ENCODE data around the gene CYSRT1.
"Not testable (repeated sequence)": the region's sequence is repeated elsewhere in the genome, so short reads cannot be mapped to it uniquely, and the experiment has no call there.

The CYSRT1 gene

GRCh38 chr9:137256856-137257255, 31.9 kb downstream of the CYSRT1 start:
- Histone ChIP-seq H3K27me3 (ENCODE audit: control insufficient read depth in 5 of 5, insufficient read depth in 4 of 5, low read length in 5 of 5) (no peaks in the 10 kb centered on the region), H3K36me3 (ENCODE audit: control insufficient read depth in 5 of 5, insufficient read depth in 5 of 5, low read length in 5 of 5) (peaks cover 0 to 19% (median 17%) of the 10 kb centered on the region in 5 donors), H3K9ac (ENCODE audit: low read length in 5 of 5) (peak overlapping the region in 3 of 5 donors; percentile 26 to 94 (median 39)), H3K9me3 (ENCODE audit: control insufficient read depth in 5 of 5, low read length in 5 of 5) (no peaks in the 10 kb centered on the region), H3K27ac (ENCODE audit: low read depth, low read length) (no peak overlapping the region), H3K4me1 (ENCODE audit: control insufficient read depth in 5 of 5, insufficient read depth in 5 of 5, low read length in 5 of 5) (peaks cover 7 to 32% (median 30%) of the 10 kb centered on the region in 5 donors), H3K4me3 (ENCODE audit: low read depth in 1 of 5, low read length in 5 of 5) (peak overlapping the region in 4 of 5 donors; percentile 81 to 95 (median 87))

- H3K9ac ChIP-seq (ENCODE audit: low read length in 5 of 5); H3K4me1 ChIP-seq (ENCODE audit: control insufficient read depth in 5 of 5, insufficient read depth in 5 of 5, low read length in 5 of 5); H3K9me3 ChIP-seq (ENCODE audit: control insufficient read depth in 5 of 5, low read length in 5 of 5); H3K27ac ChIP-seq (ENCODE audit: low read depth, low read length); H3K27me3 ChIP-seq (ENCODE audit: control insufficient read depth in 5 of 5, insufficient read depth in 4 of 5, low read length in 5 of 5); H3K4me3 ChIP-seq (ENCODE audit: low read depth in 1 of 5, low read length in 5 of 5): not testable (repeated sequence)
- H3K36me3 ChIP-seq (ENCODE audit: control insufficient read depth in 5 of 5, insufficient read depth in 5 of 5, low read length in 5 of 5) = peaks cover 0 to 46% (median 43%) of the 10 kb centered on the region in 5 donors
Observed at GRCh38 chr9:137262173-137262908, 37.4 kb downstream of the CYSRT1 start.

GRCh38 chr9:137262909-137263285, 37.9 kb downstream of the CYSRT1 start:
- Histone ChIP-seq H3K36me3 (ENCODE audit: control insufficient read depth in 5 of 5, insufficient read depth in 5 of 5, low read length in 5 of 5) (peaks cover 0 to 51% (median 45%) of the 10 kb centered on the region in 5 donors), H3K27ac (ENCODE audit: low read depth, low read length) (no peak overlapping the region), H3K4me1 (ENCODE audit: control insufficient read depth in 5 of 5, insufficient read depth in 5 of 5, low read length in 5 of 5) (peaks cover 0 to 2% (median 2%) of the 10 kb centered on the region in 5 donors), H3K27me3 (ENCODE audit: control insufficient read depth in 5 of 5, insufficient read depth in 4 of 5, low read length in 5 of 5) (no peaks in the 10 kb centered on the region), H3K9ac (ENCODE audit: low read length in 5 of 5) (no peak overlapping the region), H3K4me3 (ENCODE audit: low read depth in 1 of 5, low read length in 5 of 5) (no peak overlapping the region), H3K9me3 (ENCODE audit: control insufficient read depth in 5 of 5, low read length in 5 of 5) (no peaks in the 10 kb centered on the region)

- no peaks in the 10 kb centered on the region for H3K27me3 ChIP-seq (ENCODE audit: control insufficient read depth in 5 of 5, insufficient read depth in 4 of 5, low read length in 5 of 5)
- H3K9ac ChIP-seq (ENCODE audit: low read length in 5 of 5) = no peak overlapping the region
- peaks cover 0 to 8% (median 4%) of the 10 kb centered on the region in 5 donors for H3K4me1 ChIP-seq (ENCODE audit: control insufficient read depth in 5 of 5, insufficient read depth in 5 of 5, low read length in 5 of 5)
- peaks cover 0 to 56% (median 46%) of the 10 kb centered on the region in 5 donors for H3K36me3 ChIP-seq (ENCODE audit: control insufficient read depth in 5 of 5, insufficient read depth in 5 of 5, low read length in 5 of 5)
- no peak overlapping the region for H3K4me3 ChIP-seq (ENCODE audit: low read depth in 1 of 5, low read length in 5 of 5)
- no peak overlapping the region for H3K27ac ChIP-seq (ENCODE audit: low read depth, low read length)
- H3K9me3 ChIP-seq (ENCODE audit: control insufficient read depth in 5 of 5, low read length in 5 of 5) = no peaks in the 10 kb centered on the region
Observed at GRCh38 chr9:137263506-137263905, 38.5 kb downstream of the CYSRT1 start.

GRCh38 chr9:137264067-137264466, 39.1 kb downstream of the CYSRT1 start:
- no peak overlapping the region for H3K9ac ChIP-seq (ENCODE audit: low read length in 5 of 5)
- no peak overlapping the region for H3K27ac ChIP-seq (ENCODE audit: low read depth, low read length)
- peaks cover 3 to 14% (median 9%) of the 10 kb centered on the region in 5 donors for H3K4me1 ChIP-seq (ENCODE audit: control insufficient read depth in 5 of 5, insufficient read depth in 5 of 5, low read length in 5 of 5)
- no peak overlapping the region for H3K4me3 ChIP-seq (ENCODE audit: low read depth in 1 of 5, low read length in 5 of 5)
- H3K9me3 ChIP-seq (ENCODE audit: control insufficient read depth in 5 of 5, low read length in 5 of 5) = no peaks in the 10 kb centered on the region
- H3K36me3 ChIP-seq (ENCODE audit: control insufficient read depth in 5 of 5, insufficient read depth in 5 of 5, low read length in 5 of 5) = peaks cover 0 to 57% (median 46%) of the 10 kb centered on the region in 5 donors
- no peaks in the 10 kb centered on the region for H3K27me3 ChIP-seq (ENCODE audit: control insufficient read depth in 5 of 5, insufficient read depth in 4 of 5, low read length in 5 of 5)

GRCh38 chr9:137265496-137266161, 40.7 kb downstream of the CYSRT1 start:
- H3K27me3 ChIP-seq (ENCODE audit: control insufficient read depth in 5 of 5, insufficient read depth in 4 of 5, low read length in 5 of 5) = no peaks in the 10 kb centered on the region
- H3K9me3 ChIP-seq (ENCODE audit: control insufficient read depth in 5 of 5, low read length in 5 of 5) = no peaks in the 10 kb centered on the region
- H3K36me3 ChIP-seq (ENCODE audit: control insufficient read depth in 5 of 5, insufficient read depth in 5 of 5, low read length in 5 of 5) = peaks cover 0 to 61% (median 52%) of the 10 kb centered on the region in 5 donors
- no peak overlapping the region for H3K4me3 ChIP-seq (ENCODE audit: low read depth in 1 of 5, low read length in 5 of 5)
- H3K9ac ChIP-seq (ENCODE audit: low read length in 5 of 5) = no peak overlapping the region
- H3K4me1 ChIP-seq (ENCODE audit: control insufficient read depth in 5 of 5, insufficient read depth in 5 of 5, low read length in 5 of 5) = peaks cover 6 to 23% (median 16%) of the 10 kb centered on the region in 5 donors
- H3K27ac ChIP-seq (ENCODE audit: low read depth, low read length) = no peak overlapping the region

GRCh38 chr9:137266162-137266527, 41.2 kb downstream of the CYSRT1 start:
- Histone ChIP-seq H3K9me3 (ENCODE audit: control insufficient read depth in 5 of 5, low read length in 5 of 5) (no peaks in the 10 kb centered on the region), H3K27me3 (ENCODE audit: control insufficient read depth in 5 of 5, insufficient read depth in 4 of 5, low read length in 5 of 5) (no peaks in the 10 kb centered on the region), H3K4me3 (ENCODE audit: low read depth in 1 of 5, low read length in 5 of 5) (no peak overlapping the region), H3K36me3 (ENCODE audit: control insufficient read depth in 5 of 5, insufficient read depth in 5 of 5, low read length in 5 of 5) (peaks cover 0 to 66% (median 55%) of the 10 kb centered on the region in 5 donors), H3K9ac (ENCODE audit: low read length in 5 of 5) (no peak overlapping the region), H3K27ac (ENCODE audit: low read depth, low read length) (no peak overlapping the region), H3K4me1 (ENCODE audit: control insufficient read depth in 5 of 5, insufficient read depth in 5 of 5, low read length in 5 of 5) (peaks cover 6 to 23% (median 16%) of the 10 kb centered on the region in 5 donors)

GRCh38 chr9:137266585-137267453, 41.8 kb downstream of the CYSRT1 start:
- Histone ChIP-seq H3K9me3 (ENCODE audit: control insufficient read depth in 5 of 5, low read length in 5 of 5) (no peaks in the 10 kb centered on the region), H3K27me3 (ENCODE audit: control insufficient read depth in 5 of 5, insufficient read depth in 4 of 5, low read length in 5 of 5) (no peaks in the 10 kb centered on the region), H3K36me3 (ENCODE audit: control insufficient read depth in 5 of 5, insufficient read depth in 5 of 5, low read length in 5 of 5) (peaks cover 0 to 71% (median 59%) of the 10 kb centered on the region in 5 donors), H3K4me3 (ENCODE audit: low read depth in 1 of 5, low read length in 5 of 5) (no peak overlapping the region), H3K27ac (ENCODE audit: low read depth, low read length) (no peak overlapping the region), H3K9ac (ENCODE audit: low read length in 5 of 5) (no peak overlapping the region), H3K4me1 (ENCODE audit: control insufficient read depth in 5 of 5, insufficient read depth in 5 of 5, low read length in 5 of 5) (peaks cover 6 to 23% (median 16%) of the 10 kb centered on the region in 5 donors)

GRCh38 chr9:137267933-137268355, 43.0 kb downstream of the CYSRT1 start:
- Histone ChIP-seq H3K4me1 (ENCODE audit: control insufficient read depth in 5 of 5, insufficient read depth in 5 of 5, low read length in 5 of 5) (peaks cover 6 to 23% (median 14%) of the 10 kb centered on the region in 5 donors), H3K9ac (ENCODE audit: low read length in 5 of 5) (peak overlapping the region in 1 of 5 donors; percentile 41), H3K36me3 (ENCODE audit: control insufficient read depth in 5 of 5, insufficient read depth in 5 of 5, low read length in 5 of 5) (peaks cover 0 to 80% (median 71%) of the 10 kb centered on the region in 5 donors)

More at GRCh38 chr9:137267933-137268355, 43.0 kb downstream of the CYSRT1 start:
- Histone ChIP-seq H3K4me3 (ENCODE audit: low read depth in 1 of 5, low read length in 5 of 5) (no peak overlapping the region), H3K9me3 (ENCODE audit: control insufficient read depth in 5 of 5, low read length in 5 of 5) (no peaks in the 10 kb centered on the region), H3K27me3 (ENCODE audit: control insufficient read depth in 5 of 5, insufficient read depth in 4 of 5, low read length in 5 of 5) (no peaks in the 10 kb centered on the region), H3K27ac (ENCODE audit: low read depth, low read length) (no peak overlapping the region)
